Measurements from ENCODE around the gene GPATCH2L.

The GPATCH2L gene

DNA sequence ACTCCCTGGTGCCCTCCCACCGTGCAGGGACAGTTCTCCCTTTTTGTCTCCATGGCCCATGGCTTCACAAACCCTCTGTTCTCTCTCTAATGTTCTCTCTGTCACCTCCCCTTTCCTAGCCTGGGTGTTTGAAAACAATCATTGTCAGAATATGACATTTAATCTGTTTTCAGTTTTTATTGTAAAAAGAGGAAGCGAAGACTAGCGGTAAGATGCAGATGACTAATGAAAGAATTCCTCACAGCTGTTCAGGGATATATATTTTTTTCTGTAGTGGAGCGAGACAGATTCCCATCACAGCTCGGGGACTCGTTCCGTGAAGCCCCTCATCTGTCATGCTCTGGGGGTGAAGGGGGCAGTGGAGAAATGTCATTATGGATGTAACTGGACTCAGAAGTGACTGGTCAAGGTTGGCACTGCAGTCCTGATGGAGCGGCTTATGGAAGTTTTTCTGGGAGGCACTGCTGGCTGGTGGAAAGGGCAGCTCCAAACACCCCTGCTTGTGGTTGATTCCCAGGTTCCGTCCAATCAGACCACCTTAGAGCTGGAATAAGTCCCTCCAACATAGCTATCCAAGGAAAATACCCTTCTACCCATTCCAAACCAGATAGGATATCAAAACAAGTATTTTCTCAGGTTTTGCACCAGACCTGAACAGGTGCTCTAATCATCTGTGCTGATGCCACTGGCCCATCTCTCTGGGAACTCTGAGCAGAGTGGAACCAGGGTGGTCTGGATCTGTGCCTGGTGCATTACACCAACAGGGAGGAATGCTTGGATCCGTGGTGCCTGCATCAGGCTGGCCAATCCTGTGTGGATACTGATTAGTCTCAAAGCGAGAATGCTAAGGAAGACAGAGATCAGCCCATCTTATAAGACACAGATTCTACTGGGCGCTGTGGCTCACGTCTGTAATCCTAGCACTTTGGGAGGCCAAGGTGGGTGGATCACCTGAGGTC lies 84.7 kb downstream of the GPATCH2L start:
- DNase-seq (ENCODE audit: insufficient read length, low spot score) (peak; percentile 18), FAIRE-seq (peak; percentile 40)
- no peak for TF ChIP-seq TAF1 (IDR thresholded peaks at IDR 0.05; ENCODE audit: low read depth, low read length)
- no peak for TF ChIP-seq PAX5 (IDR thresholded peaks at IDR 0.05; ENCODE audit: insufficient read depth, low read length, severe bottlenecking)
- peak; percentile 96 for TF ChIP-seq SPI1 (IDR thresholded peaks at IDR 0.05; ENCODE audit: low read depth, low read length)

DNA sequence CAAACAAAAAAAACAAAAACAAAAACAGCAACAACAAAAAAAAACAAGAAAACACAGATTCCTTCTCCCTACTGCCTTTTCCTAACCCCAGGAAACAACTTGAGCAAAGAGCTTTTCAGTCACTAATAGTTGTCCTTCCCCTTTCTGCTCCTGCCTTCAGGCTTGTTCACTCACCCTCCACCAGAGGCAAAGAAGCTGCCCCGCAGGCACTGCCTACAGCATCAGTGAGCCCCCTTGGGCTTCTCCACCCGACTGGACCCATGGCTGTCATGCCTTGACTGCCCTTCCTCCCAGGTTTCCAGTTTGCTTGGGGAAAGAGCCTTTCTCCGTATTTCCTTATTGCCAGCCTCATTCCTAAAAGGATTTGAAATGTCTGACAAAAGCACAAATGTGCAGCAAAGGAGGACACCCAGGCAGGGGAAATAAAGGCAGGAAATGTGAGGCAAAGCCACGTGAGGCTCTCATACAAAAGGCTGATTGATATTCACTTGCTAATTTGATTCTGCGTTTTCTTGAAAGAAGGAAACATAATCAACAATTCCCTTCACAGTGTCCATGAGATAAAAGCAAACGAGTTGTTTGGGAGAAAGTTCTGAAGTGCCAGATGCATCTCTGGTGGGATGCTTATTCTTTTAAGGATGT lies 85.7 kb downstream of the GPATCH2L start:
- TF ChIP-seq TAF1 (IDR thresholded peaks at IDR 0.05; ENCODE audit: low read depth, low read length): no peak
- no peak for TF ChIP-seq PAX5 (IDR thresholded peaks at IDR 0.05; ENCODE audit: insufficient read depth, low read length, severe bottlenecking)
- no peak for TF ChIP-seq POLR2A (IDR thresholded peaks at IDR 0.05; ENCODE audit: low read depth, low read length)
- TF ChIP-seq SPI1 (IDR thresholded peaks at IDR 0.05; ENCODE audit: low read depth, low read length): no peak
- no peak for TF ChIP-seq POU2F2 (IDR thresholded peaks at IDR 0.05; ENCODE audit: low read depth, low read length)
- TF ChIP-seq POLR2AphosphoS5 (IDR thresholded peaks at IDR 0.05; ENCODE audit: low read depth, low read length): no peak
- FAIRE-seq (no peak), DNase-seq (ENCODE audit: insufficient read length, low spot score) (no peak)

DNA sequence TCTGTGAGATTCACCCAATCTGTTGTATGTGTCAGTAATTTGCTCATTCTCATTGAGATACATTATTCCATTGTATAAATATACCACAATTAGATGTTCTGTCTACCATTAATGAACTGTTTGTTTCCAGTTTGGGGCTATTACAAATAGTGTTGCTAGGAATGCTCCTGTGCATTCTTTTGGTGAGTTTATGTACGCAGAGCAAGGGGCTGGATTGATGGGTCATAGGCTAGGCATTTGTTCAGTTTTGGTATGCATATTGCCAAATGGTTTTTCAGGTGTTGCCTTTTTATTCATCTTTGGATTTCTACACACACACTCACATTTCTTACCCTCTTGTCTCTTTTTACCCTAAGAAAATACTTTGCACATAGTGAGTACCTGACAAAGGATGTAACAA lies 93.4 kb downstream of the GPATCH2L start:
- TF ChIP-seq POU2F2 (IDR thresholded peaks at IDR 0.05; ENCODE audit: low read depth, low read length) (no peak), POLR2AphosphoS5 (IDR thresholded peaks at IDR 0.05; ENCODE audit: low read depth, low read length) (no peak), PAX5 (IDR thresholded peaks at IDR 0.05; ENCODE audit: insufficient read depth, low read length, severe bottlenecking) (no peak), TAF1 (IDR thresholded peaks at IDR 0.05; ENCODE audit: low read depth, low read length) (no peak), POLR2A (IDR thresholded peaks at IDR 0.05; ENCODE audit: low read depth, low read length) (no peak), SPI1 (IDR thresholded peaks at IDR 0.05; ENCODE audit: low read depth, low read length) (no peak)
- DNase-seq (ENCODE audit: insufficient read length, low spot score): no peak
- no peak for FAIRE-seq

DNA sequence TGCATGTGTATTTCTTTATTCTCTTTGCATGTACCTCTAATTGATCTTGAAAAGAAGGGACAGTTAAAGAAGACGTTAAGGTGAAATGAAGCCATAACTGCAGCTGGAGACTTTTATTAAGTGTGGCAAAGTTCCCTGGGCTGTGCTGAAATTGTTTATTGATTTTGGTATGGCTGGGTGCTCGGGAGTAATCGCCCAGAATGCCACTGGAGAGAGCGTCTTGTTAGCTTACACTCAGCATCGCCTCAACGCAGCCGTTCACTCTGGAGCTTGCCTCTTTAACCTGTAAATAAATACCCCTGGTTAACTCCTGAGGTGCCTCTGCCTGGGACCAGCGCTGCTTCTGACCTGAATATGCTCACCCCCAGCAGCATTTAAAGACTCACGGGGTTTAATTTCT lies 98.6 kb downstream of the GPATCH2L start:
- TF ChIP-seq TAF1 (IDR thresholded peaks at IDR 0.05; ENCODE audit: low read depth, low read length) (no peak), POLR2A (IDR thresholded peaks at IDR 0.05; ENCODE audit: low read depth, low read length) (no peak), PAX5 (IDR thresholded peaks at IDR 0.05; ENCODE audit: insufficient read depth, low read length, severe bottlenecking) (no peak), POU2F2 (IDR thresholded peaks at IDR 0.05; ENCODE audit: low read depth, low read length) (no peak), SPI1 (IDR thresholded peaks at IDR 0.05; ENCODE audit: low read depth, low read length) (no peak), POLR2AphosphoS5 (IDR thresholded peaks at IDR 0.05; ENCODE audit: low read depth, low read length) (no peak)
- DNase-seq (ENCODE audit: insufficient read length, low spot score): no peak
- no peak for FAIRE-seq

DNA sequence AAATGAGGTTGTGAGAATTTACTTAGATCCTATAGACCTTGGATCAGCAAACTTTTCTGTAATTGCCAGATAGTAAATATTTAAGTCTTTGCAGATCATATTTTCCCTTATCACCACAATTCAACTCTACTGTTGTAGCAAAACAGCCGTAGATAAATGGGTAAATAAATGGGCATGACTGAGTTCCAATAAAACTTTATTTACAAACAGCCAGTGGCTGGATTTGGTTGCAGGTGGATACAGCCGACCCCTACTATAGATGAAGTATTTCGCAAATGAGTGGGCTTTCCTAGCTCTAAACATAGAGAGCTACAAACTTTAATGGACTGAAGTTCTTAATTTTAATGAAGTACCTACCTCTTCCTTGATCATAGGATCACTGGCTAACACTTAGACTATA lies 100.7 kb downstream of the GPATCH2L start:
- no peak for DNase-seq (ENCODE audit: insufficient read length, low spot score)
- FAIRE-seq: no peak
- TF ChIP-seq POLR2A (IDR thresholded peaks at IDR 0.05; ENCODE audit: low read depth, low read length) (no peak), TAF1 (IDR thresholded peaks at IDR 0.05; ENCODE audit: low read depth, low read length) (no peak), SPI1 (IDR thresholded peaks at IDR 0.05; ENCODE audit: low read depth, low read length) (no peak), POLR2AphosphoS5 (IDR thresholded peaks at IDR 0.05; ENCODE audit: low read depth, low read length) (no peak), PAX5 (IDR thresholded peaks at IDR 0.05; ENCODE audit: insufficient read depth, low read length, severe bottlenecking) (no peak), POU2F2 (IDR thresholded peaks at IDR 0.05; ENCODE audit: low read depth, low read length) (no peak)

DNA sequence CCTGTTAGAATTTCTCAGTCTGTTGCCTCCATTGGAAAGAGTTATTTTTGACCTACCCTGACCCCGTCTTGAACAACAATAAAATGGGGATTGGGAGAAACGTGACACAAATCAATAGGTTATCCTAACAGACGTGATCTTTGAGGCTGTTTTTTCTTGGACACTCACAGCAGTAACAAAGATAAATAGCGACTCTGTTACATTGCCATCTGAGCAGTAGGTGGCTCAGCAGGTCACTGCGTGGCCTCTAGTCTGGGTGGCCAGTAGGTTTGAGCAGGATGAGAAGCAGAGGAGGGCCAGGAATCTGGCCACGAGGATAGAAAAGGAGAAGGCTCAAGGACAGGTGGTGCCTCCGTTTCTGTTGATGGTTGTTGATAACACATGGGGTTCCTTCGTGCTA lies 101.4 kb downstream of the GPATCH2L start:
- TF ChIP-seq PAX5 (IDR thresholded peaks at IDR 0.05; ENCODE audit: insufficient read depth, low read length, severe bottlenecking) (no peak), POU2F2 (IDR thresholded peaks at IDR 0.05; ENCODE audit: low read depth, low read length) (no peak), SPI1 (IDR thresholded peaks at IDR 0.05; ENCODE audit: low read depth, low read length) (no peak), POLR2AphosphoS5 (IDR thresholded peaks at IDR 0.05; ENCODE audit: low read depth, low read length) (no peak), POLR2A (IDR thresholded peaks at IDR 0.05; ENCODE audit: low read depth, low read length) (no peak), TAF1 (IDR thresholded peaks at IDR 0.05; ENCODE audit: low read depth, low read length) (no peak)
- FAIRE-seq: no peak

DNA sequence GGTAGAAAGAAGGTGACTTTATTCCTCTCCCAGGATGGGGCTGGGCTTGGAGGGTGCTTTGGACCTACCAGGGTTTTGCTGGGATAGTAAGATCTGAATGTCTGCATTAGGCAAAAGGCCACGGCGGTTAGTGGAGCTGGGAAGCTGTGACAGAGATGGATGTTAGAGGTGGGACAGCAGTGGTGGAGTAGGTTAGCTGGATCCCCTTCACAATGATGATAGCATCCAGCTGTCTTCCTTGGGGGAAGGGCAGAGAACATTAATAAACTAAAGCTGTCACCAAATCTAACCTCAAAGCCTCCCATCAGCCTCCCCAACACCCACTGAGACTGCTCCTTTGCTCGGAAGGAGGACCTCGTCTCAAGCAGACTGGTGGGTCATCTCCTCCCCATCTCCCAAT lies 104.8 kb downstream of the GPATCH2L start:
- TF ChIP-seq POLR2A (IDR thresholded peaks at IDR 0.05; ENCODE audit: low read depth, low read length): no peak
- DNase-seq (ENCODE audit: insufficient read length, low spot score) (no peak), FAIRE-seq (no peak)

More for the DNA sequence above, 101.4 kb downstream of the GPATCH2L start:
- DNase-seq (ENCODE audit: insufficient read length, low spot score): no peak

DNA sequence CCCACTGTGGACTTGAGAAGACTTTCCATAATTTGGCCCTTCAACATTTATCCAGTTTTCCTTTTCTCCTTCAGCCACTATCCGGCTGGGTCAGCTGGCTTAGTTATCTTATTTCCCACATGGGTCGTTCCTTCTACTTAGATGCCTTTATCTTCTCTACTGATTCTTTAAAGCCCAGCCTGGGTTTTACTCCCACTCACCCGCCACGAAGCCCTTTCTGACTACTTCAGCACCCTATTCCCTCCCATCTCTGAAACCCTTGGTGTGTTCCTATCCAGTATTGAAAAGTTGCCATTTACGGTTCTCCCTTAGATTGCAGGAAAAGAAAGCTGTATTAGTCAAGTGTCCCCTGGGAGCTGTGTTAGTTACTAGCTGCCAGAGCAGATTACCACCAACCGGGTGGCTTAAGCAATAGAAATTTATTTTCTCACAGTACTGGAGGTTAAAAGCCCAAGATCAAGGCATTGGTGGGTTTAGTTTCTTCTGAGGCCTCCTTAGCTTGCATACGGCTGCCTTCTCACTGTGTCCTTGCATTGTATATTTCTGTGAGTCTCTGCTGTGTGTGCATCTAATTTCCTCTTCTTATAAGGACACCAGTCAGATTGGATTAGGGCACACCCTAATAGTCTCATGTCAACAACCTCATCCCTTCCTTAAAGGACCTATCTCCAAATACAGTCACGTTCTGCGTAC lies 105.5 kb downstream of the GPATCH2L start:
- TF ChIP-seq POLR2A (IDR thresholded peaks at IDR 0.05; ENCODE audit: low read depth, low read length): no peak
- TF ChIP-seq POLR2AphosphoS5 (IDR thresholded peaks at IDR 0.05; ENCODE audit: low read depth, low read length): no peak
- no peak for TF ChIP-seq POU2F2 (IDR thresholded peaks at IDR 0.05; ENCODE audit: low read depth, low read length)
- no peak for TF ChIP-seq PAX5 (IDR thresholded peaks at IDR 0.05; ENCODE audit: insufficient read depth, low read length, severe bottlenecking)
- no peak for TF ChIP-seq SPI1 (IDR thresholded peaks at IDR 0.05; ENCODE audit: low read depth, low read length)
- TF ChIP-seq TAF1 (IDR thresholded peaks at IDR 0.05; ENCODE audit: low read depth, low read length): no peak
- DNase-seq (ENCODE audit: insufficient read length, low spot score) (no peak), FAIRE-seq (no peak)

DNA sequence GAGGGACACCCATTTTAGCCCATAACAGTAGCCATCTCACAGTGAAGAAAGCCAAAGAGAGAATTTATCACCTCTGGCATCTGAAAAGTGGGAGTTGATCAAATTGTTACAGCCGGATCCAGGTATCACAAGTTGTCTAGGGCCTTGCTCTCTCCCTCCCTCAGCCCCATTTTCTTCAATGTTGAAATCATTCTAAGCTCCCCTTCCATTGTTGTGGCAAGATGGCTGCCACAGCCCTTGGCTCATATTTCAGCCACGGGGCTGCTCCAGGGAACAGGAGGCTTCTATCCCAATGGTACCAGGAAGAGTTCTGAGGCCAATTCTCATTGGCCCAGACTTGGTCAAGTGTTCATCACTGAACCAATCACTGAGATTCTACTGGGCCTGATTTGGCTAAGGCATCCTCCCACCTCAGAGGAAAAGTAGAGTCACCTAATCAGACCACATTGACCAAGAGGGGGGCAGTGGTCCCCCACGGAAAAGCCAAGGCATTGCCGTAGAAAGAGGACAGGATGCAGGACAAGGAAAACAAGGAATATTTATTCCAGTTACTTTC lies 106.2 kb downstream of the GPATCH2L start:
- DNase-seq (ENCODE audit: insufficient read length, low spot score) (no peak), FAIRE-seq (no peak)
- TF ChIP-seq PAX5 (IDR thresholded peaks at IDR 0.05; ENCODE audit: insufficient read depth, low read length, severe bottlenecking) (no peak), TAF1 (IDR thresholded peaks at IDR 0.05; ENCODE audit: low read depth, low read length) (no peak), POLR2A (IDR thresholded peaks at IDR 0.05; ENCODE audit: low read depth, low read length) (no peak), POLR2AphosphoS5 (IDR thresholded peaks at IDR 0.05; ENCODE audit: low read depth, low read length) (no peak), SPI1 (IDR thresholded peaks at IDR 0.05; ENCODE audit: low read depth, low read length) (no peak), POU2F2 (IDR thresholded peaks at IDR 0.05; ENCODE audit: low read depth, low read length) (no peak)

All from GM12891 (cell line).